ENCODE results near the gene RIMBP2. TPM values are rescaled to one million over a fixed set of nuclear protein-coding genes. Genes with fewer than 3 reads are reported as not detected.

Gene RIMBP2
- total RNA-seq, 1 experiment from 2014 or later = 0.97 TPM

DNA sequence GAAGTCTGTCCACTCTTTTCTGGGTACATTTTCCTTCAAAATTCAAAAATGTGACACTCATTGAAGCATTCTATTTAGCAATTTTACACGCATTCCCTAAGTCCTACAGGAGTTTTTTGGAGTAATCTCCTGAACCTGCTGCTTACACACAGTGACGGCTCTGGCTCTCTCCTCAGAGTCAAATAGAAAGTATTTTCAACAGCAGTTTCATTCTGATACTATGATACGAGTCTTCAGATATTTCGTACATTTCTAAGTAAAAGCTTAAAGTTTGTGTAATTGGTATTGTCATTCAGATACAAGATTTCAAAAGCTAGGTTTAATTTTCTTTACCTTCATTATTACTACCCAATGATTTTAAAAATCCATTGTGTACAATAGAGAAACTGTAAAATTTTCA lies 342.0 kb downstream of the RIMBP2 start:
- no peak for DNase-seq (ENCODE audit: low spot score)

DNA sequence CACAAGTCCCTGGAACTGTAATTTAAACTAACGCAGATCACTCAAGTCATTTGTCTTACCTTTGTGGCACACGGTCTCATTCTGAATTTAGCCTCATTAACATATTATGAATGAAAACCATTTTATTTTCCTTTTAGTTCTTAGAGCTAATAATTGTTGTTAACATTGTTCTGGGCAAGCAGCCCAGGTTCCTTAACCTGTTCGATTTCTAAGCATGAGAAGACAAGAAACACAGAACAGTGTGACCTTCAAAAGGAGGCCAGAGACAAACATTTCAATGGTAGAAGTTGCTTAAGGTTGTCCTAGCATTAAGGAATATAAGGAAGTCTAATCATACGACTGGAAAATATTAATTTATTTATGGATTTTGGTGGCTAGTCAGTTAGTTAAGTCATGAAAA lies 343.2 kb downstream of the RIMBP2 start:
- DNase-seq (ENCODE audit: low spot score) = no peak

DNA sequence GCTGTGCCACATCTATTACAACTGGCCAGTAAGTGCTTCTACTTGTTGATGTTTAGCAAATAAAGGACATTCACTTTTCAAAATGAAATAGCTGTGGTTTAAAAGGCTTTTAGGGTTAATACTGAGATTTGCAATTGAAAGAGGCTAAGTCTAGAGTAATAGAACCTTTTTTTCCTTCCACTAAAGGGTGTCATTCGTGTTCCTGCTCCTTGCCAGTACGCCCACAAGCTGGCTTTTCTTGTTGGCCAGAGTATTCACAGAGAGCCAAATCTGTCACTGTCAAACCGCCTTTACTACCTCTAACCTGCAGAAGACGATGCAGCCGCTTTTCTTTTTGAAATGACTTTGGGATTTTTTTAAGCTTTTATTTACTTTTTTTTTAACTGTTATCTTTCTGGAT lies 344.8 kb downstream of the RIMBP2 start:
- no peak for DNase-seq (ENCODE audit: low spot score)

DNA sequence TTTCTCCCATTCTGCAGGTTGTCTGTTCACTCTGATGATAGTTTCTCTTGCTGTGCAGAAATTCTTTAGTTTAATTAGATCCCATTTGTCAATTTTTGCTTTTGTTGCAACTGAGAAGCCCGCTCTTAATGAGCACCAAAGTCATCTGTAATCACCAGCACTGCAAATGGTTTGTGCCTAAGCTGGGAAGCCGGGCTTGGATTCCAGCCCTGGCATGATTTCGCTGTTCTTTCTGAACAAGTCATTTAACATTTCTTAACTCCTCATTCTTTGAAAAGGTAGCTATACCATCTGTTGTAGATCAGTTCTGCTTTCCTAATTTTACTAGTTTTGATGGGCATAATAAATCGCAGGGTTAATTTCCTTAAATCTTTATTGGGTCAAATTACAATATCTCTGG lies 346.3 kb downstream of the RIMBP2 start:
- no peak for DNase-seq (ENCODE audit: low spot score)

DNA sequence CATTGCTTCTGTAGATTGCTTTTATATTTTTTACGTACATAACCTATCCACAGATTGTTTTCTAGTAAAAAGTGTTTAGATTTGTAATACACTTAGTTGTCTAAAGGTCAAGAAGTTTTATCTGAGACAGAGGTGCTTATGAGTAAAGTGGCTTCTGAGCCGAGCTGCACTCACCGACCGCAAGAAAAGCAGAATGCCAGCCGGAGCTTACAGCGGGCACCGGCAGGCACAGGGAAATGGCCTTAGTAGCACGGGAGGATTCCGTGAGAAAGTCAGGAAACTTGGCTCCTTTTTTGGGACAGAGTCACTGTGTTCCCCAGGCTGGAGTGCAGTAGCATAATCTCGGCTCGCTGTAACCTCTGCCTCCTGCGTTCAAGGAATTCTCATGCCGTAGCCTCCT lies 348.6 kb downstream of the RIMBP2 start:
- no peak for DNase-seq (ENCODE audit: low spot score)

DNA sequence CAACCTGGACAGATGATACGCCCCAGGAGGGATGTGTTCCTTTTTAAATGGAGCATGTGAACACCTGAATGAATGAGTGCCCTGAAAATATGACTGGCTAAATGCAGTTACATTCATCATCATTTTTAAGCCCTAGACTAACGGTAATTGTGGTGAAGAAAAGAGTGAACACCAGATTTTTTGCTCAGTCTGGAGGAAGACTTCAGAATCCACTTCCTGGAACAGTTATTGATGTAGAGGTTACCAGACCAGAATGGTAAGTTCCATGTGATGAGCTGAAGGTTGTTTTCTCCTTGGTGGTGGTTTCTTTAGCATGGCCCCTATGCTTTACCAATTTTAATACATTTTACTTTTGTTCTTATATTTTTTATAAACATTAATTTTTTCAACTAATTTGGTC lies 349.1 kb downstream of the RIMBP2 start:
- no peak for DNase-seq (ENCODE audit: low spot score)

DNA sequence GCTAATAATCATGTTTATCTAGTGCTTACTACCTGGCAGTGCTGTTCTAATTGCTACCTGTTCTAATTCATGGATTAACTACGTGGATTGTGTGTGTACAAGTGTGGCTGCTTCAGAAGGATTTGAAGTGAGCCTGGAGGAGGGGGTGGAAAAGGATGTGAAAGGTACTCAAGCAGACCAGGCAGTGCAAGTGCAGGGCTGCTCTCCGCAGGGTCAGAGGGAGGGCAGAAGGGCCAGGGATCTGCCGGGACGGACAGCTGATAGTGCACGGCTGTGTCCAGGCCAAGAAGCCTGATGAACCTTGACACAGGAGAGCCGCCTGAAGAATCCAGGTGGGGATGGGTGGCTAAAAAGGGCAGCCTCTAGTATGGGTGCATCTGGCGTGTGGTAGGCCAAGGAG lies 349.9 kb downstream of the RIMBP2 start:
- DNase-seq (ENCODE audit: low spot score) = no peak

DNA sequence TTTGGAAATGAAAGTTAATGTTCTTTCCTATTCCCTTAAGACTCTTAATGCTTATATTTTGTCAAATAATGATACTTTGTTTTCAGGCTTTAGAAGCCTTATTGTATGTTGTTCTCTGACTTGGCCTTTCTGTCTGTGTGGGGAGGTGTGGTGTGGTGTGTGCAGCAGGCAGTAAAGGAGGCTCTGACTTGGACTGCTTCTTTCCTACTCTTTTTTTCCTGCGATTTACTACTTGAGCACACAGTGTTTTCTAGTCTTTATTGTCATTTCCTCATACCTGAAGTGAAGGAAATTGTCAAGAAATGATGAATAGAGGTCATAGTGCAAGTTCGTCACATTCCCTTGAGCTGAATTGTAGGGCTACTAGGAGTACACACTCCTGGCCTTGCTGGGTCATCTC lies 351.5 kb downstream of the RIMBP2 start:
- DNase-seq (ENCODE audit: low spot score) = no peak

DNA sequence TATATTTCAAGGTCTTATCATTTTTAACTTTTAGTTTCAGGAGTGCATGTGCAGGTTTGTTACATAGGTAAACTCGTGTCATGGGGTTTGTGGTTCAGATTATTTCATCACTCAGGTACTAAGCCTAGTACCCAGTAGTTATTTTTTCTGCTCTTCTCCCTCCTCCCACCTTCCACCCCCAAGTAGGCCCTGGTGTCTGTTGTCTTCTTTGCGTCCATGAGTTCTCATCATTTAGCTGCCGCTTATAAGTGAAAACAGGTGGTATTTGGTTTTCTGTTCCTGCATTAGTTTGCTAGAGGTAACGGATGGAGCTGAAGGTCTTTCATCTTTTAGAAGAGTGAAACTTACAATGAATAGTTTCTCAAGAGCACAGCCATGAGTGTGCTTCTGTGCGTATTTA lies 354.0 kb downstream of the RIMBP2 start:
- DNase-seq (ENCODE audit: low spot score) = no peak

DNA sequence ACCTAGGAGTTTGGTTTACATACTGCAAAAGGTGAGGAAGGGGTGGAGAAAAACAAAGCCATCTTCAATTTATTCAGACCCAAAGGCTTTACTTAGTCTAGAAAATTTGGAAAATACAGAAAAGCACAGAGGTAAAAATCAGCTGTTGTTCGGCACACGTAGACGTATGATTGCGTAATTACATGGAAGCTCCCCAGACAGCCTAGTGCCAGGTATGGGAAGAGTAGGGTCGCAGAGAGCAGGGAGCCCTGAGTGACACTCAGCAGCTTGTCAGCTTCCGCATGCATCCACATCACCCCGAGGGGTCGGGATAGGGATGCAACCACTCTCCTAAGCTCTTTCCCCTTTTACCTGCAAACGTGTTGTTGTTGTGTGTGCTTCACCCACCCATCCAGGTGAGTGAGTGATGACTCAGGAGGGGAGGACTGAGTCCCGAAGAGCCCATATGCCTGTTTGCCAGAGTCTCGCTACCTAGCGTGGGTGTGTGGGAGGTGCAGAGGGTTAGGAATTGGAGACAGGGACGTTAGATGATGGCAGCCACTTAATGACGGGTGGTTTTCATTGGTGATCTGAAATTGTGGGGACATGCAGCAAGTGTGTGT lies 358.3 kb downstream of the RIMBP2 start:
- no peak for DNase-seq (ENCODE audit: low spot score)

DNA sequence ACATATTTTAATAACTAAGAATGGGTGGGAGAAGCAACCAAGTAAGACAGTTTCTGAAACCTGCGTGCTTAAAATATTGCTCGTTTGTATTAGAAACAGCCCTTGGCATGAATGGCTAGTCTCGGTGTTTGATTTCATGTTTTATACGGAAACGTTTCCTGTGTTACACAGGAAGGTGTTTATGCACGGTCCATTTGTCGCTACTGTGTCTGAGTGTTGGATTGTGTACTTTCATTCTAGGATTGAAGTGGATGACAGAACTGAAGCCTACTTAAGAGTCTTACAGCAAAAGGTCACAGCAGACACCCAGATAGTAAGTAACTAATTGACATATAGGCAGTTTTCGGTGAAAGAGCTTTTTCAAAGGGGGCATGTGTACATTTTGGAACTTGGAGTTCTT lies 358.9 kb downstream of the RIMBP2 start:
- no peak for DNase-seq (ENCODE audit: low spot score)

DNA sequence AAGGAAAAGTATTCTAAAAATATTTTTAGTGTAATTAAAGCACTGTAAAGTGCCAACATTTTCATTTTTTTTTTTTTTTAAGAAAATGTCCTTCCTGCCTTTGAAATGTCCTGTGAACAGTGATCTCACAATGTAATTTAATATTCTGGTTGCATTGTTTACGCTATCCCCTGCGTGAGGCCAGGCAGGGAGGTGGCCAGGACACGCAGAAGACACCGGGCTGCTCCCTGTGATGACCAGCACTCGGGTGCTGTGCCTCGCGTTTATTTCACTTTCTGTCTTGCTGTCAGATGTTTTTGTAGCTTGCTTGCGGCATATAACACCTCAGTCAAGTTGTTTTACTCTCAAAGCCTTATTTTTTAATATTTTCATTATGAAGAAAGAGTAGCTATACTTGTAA lies 359.9 kb downstream of the RIMBP2 start:
- no peak for DNase-seq (ENCODE audit: low spot score)

DNA sequence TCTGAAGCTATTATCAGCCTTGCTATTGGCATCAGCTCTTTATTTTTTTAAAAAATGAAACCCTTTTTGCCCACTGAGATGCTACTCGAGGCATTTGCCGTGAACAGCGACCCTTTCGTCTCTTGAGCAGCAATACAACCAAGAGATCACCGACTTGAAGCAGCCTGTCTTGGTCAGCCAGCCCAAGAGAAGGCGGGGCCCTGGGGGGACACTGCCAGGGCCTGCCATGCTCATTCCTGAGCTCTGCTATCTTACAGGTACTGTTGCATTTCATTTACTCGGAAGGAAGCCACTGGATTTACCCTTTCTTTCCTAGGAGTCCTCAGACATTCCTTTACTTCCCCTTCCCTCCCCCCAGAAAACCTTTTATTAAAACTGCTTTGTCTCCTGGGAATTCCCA lies 361.7 kb downstream of the RIMBP2 start:
- DNase-seq (ENCODE audit: low spot score) = no peak

DNA sequence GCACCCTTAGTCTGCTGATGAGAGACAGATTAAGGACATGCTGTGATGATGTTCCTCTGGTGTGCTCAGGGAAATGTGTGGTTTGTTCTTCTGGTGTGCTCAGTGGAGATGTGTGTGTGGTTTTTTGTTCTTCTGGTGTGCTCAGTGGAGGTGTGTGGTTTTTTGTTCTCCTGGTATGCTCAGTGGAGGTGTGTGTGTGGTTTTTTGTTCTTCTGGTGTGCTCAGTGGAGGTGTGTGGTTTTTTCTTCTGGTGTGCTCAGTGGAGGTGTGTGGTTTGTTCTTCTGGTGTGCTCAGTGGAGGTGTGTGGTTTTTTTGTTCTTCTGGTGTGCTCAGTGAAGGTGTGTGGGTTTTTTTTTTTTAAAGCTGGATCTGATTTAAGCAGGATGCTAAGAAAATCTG lies 363.0 kb downstream of the RIMBP2 start:
- DNase-seq (ENCODE audit: low spot score) = no peak

DNA sequence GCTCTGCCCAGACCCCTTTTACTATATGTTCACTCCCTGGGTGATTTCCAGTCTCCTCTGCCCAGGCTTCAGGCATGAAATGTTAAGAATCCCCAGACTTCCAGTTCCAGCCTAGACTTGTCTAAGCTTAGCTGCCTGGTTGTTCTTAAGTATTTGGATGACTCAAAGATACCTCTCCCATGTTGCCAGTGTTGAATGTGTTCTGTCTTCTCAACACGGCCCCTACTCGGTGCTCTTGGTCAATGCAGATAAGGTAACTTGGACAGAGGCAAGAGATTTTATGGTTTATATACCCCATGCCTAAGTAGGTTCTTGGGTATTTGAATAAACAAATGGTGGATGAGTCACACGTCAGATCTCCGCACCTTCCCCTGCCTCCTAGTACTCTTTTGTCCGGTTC lies 364.8 kb downstream of the RIMBP2 start:
- no peak for DNase-seq (ENCODE audit: low spot score)

DNA sequence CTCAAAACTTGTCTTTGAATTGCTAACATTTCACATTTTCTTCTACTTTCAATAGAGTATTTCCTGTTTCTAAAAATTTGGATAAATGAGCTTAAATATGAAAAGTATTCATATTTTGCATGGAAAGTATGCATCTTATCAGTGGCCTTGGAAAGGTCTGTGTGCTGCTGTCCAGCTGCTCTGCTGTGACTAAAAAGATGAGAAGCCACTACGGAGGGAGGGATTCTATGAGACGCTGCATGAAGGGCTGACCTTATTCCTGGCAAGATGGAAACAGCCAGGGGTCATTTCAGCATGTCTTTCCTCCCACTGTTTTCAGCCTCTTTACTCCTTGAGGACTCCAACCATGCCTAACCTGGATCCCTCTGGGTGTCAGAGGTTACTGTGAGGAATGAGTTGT lies 365.4 kb downstream of the RIMBP2 start:
- DNase-seq (ENCODE audit: low spot score) = no peak

DNA sequence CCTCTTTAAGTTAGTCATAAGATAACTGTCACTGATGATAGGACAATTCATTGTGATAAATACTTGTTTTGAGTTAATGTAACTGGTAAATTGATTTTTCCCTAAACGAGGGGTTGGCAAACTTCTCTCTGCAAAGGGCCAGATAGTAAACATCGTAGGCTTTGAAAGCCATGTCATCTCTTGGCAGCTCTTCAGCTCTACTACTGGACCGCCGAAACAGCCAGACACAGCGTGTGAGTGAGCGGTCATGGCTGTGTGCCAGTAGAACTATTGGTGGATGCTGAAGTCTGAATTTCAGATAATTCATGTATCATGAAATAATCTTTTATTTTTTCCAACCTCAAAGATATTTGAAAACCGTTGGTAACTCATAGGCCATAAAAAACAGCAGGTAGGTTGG lies 368.5 kb downstream of the RIMBP2 start:
- DNase-seq (ENCODE audit: low spot score) = no peak

Other genes starting within 250 kb of the RIMBP2 start
- 5.5 and 5.8 TPM in 2 replicates for gene STX2, start 123.0 kb upstream of the RIMBP2 start, total RNA-seq (2014; rRNA removed; shearing (Covaris generic))
- gene RAN, start 155.8 kb upstream of the RIMBP2 start, total RNA-seq (2014; rRNA removed; shearing (Covaris generic)) = 1,255 and 1,381 TPM in 2 replicates
- not detected in 2 replicates for gene ADGRD1, start 237.6 kb upstream of the RIMBP2 start, total RNA-seq (2014; rRNA removed; shearing (Covaris generic))